Neuronal stem cell (in vitro differentiated cells): Measurements from ENCODE around the gene EMC10. TPM values are rescaled to one million over a fixed set of nuclear protein-coding genes. Genes with fewer than 3 reads are reported as not detected.
A peak's percentile ranks its signal among the peaks of the same experiment; 100 is the strongest.

Source experiments
- DNase-seq: peaks from one replicate; pipeline ENCODE4 v3.0.0-alpha.2; 2013; ENCODE audit warnings: low spot score
- H2AFZ ChIP-seq: one replicate; pipeline ENCODE4 v1.6.1; 2013; ENCODE audit warnings: mild to moderate bottlenecking, low read length, inconsistent platforms
- H2AK5ac ChIP-seq: 2 replicates; pipeline ENCODE4 v1.6.1; 2013; ENCODE audit warnings: low read depth, mild to moderate bottlenecking, inconsistent platforms, low read length, moderate library complexity, mixed read lengths
- H2BK120ac ChIP-seq: 2 replicates; pipeline ENCODE4 v1.6.1; 2013; ENCODE audit warnings: low read depth, mild to moderate bottlenecking, inconsistent platforms, low read length, moderate library complexity, mixed read lengths
- H2BK12ac ChIP-seq: one replicate; pipeline ENCODE4 v1.6.1; 2013; ENCODE audit warnings: low read length, inconsistent platforms
- H2BK15ac ChIP-seq: 2 replicates; pipeline ENCODE4 v1.6.1; 2013; ENCODE audit warnings: mild to moderate bottlenecking, low read length, inconsistent platforms, mixed read lengths
- H2BK5ac ChIP-seq: one replicate; pipeline ENCODE4 v1.6.1; 2013; ENCODE audit warnings: inconsistent platforms, mild to moderate bottlenecking, low read length, moderate library complexity
- H3K14ac ChIP-seq: one replicate; pipeline ENCODE4 v1.6.1; 2013; ENCODE audit warnings: low read length, inconsistent platforms
- H3K18ac ChIP-seq: 2 replicates; pipeline ENCODE4 v1.6.1; 2013; ENCODE audit warnings: low read length, inconsistent platforms
- H3K23ac ChIP-seq: 2 replicates; pipeline ENCODE4 v1.6.1; 2013; ENCODE audit warnings: low read depth, mild to moderate bottlenecking, mixed read lengths, low read length, inconsistent platforms; ENCODE audit not compliant: poor library complexity
- H3K27ac ChIP-seq: replicated peaks from 3 replicates; pipeline ENCODE4 v1.5.1; 2013; ENCODE audit warnings: low read length, inconsistent platforms
- H3K27me3 ChIP-seq, 3 experiments: 2 replicates each; pipeline ENCODE4 v1.6.1; 2013; ENCODE audit warnings: low read length in 3 of 3, mild to moderate bottlenecking in 2 of 3, inconsistent platforms in 1 of 3, low read depth in 1 of 3, mixed read lengths in 1 of 3, moderate library complexity in 1 of 3; ENCODE audit not compliant: control insufficient read depth in 3 of 3, insufficient read depth in 3 of 3
- H3K36me3 ChIP-seq, 2 donors: replicated peaks in 1 of 2; 2 replicates each; pipeline ENCODE4 v1.6.1; 2013; ENCODE audit warnings: low read length in 2 of 2; ENCODE audit not compliant: control insufficient read depth in 2 of 2, insufficient read depth in 2 of 2
- H3K4ac ChIP-seq: 2 replicates; pipeline ENCODE4 v1.6.1; 2013; ENCODE audit warnings: inconsistent platforms, mild to moderate bottlenecking, low read length, moderate library complexity
- H3K4me1 ChIP-seq, 2 donors: 1 replicate in 1 of 2; 2 replicates in 1 of 2; pipeline ENCODE4 v1.6.1; 2013; ENCODE audit warnings: low read length in 2 of 2, low read depth in 1 of 2; ENCODE audit not compliant: control insufficient read depth in 2 of 2, insufficient read depth in 1 of 2
- H3K4me2 ChIP-seq: one replicate; pipeline ENCODE4 v1.6.1; 2013; ENCODE audit warnings: mild to moderate bottlenecking, low read length, inconsistent platforms; ENCODE audit not compliant: insufficient read depth, poor library complexity, severe bottlenecking
- H3K4me3 ChIP-seq, 2 donors: 2 replicates each; pipeline ENCODE4 v1.5.1; 2013; ENCODE audit warnings: low read length in 2 of 2, mild to moderate bottlenecking in 2 of 2, inconsistent platforms in 1 of 2, moderate library complexity in 1 of 2
- H3K79me1 ChIP-seq: one replicate; pipeline ENCODE4 v1.6.1; 2013; ENCODE audit warnings: low read depth, mild to moderate bottlenecking, inconsistent platforms, low read length, moderate library complexity
- H3K9ac ChIP-seq: one replicate; pipeline ENCODE4 v1.6.1; 2013; ENCODE audit warnings: mild to moderate bottlenecking, low read depth, low read length, inconsistent platforms; ENCODE audit not compliant: poor library complexity
- H3K9me3 ChIP-seq, 2 donors: replicated peaks in 1 of 2; 2 replicates each; pipeline versions ENCODE3 to v1.6.1; 2013; ENCODE audit warnings: low read length in 2 of 2, mild to moderate bottlenecking in 2 of 2, inconsistent platforms in 1 of 2, low read depth in 1 of 2, mixed read lengths in 1 of 2, moderate library complexity in 1 of 2; ENCODE audit not compliant: control insufficient read depth in 2 of 2, insufficient read depth in 1 of 2
- H4K8ac ChIP-seq: one replicate; pipeline ENCODE4 v1.6.1; 2013; ENCODE audit warnings: low read depth, mild to moderate bottlenecking, inconsistent platforms, low read length, moderate library complexity
- H4K91ac ChIP-seq: one replicate; pipeline ENCODE4 v1.6.1; 2013; ENCODE audit warnings: low read length, low read depth, mild to moderate bottlenecking, inconsistent platforms; ENCODE audit not compliant: poor library complexity
- WGBS, 2 donors: extraction: QIAGEN DNeasy Blood & Tissue Kit; methylation state at CpG; one replicate each; pipeline ENCODE4 v1.1.7; 2013; ENCODE audit warnings: missing lambda C conversion rate in 2 of 2, mixed read lengths in 1 of 2; ENCODE audit not compliant: insufficient read length in 2 of 2, insufficient replicate concordance in 1 of 2; ENCODE audit errors: extremely low coverage in 2 of 2; 5-methylcytosine and 5-hydroxymethylcytosine counted together
- polyA plus RNA-seq, 2 experiments: library from polyadenylated mRNA; stranded (reverse); fragments of 200-250 nt; gene quantifications; one replicate each; pipeline ENCODE4 v1.2.3, GENCODE V29; 2013

Gene EMC10
- 57.0 TPM for polyA plus RNA-seq (2013, experiment 1 of 2)
- 55.4 TPM for polyA plus RNA-seq (2013, experiment 2 of 2)

DNA sequence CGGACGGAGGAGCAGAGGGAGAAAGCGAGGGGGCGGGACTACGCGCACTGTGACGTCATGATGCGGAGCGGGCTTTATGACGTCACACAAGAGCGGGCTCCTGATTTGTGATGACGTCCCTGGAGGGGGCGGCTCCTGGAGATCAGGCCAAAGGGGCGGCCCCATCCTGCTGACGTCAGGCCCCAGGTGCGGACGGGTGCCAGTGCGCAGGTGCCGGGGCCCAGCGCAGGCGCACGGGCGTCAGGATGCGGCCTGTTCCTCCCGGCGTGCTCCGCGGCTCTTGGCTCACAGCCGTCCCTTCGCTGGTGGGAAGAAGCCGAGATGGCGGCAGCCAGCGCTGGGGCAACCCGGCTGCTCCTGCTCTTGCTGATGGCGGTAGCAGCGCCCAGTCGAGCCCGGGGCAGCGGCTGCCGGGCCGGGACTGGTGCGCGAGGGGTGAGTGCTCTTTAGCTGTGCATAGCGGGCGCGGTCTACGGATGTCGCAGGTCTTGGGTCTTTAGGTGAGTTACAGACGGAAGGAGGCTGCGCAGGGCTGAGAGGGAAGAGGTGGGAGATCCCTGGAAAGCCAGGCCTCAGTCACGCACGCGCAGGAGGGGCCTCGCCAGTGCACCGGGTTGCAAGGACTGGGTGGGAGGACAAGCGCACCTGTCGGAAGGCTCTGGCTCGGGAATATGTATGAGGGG, at the start of gene EMC10, which contains the start of gene GARIN5A:
Gene EMC10 (plus strand): TSS at position 284 of the 683 bp plus-strand sequence. CDS start 38 bp downstream, at position 322.
Gene GARIN5A (minus strand): TSS at position 625 of the 683 bp plus-strand sequence. CDS start 460 bp downstream, at position 165.
- peak within 1 kb of the TSS; percentile 98 for H3K18ac ChIP-seq
- H3K4ac ChIP-seq, result peak within 1 kb of the TSS; percentile 53
- peak within 1 kb of the TSS; percentile 21 for H2BK15ac ChIP-seq
- peak; percentile 93 for DNase-seq
- peaks cover 0 to 15% (median 0%) of the 10 kb centered on the region in 3 experiments for H3K27me3 ChIP-seq
- H3K4me1 ChIP-seq, result no peaks in the 10 kb centered on the region
- no CpG with 5 or more reads among the region's 58 CpGs for WGBS, 2 donors
- H3K27ac ChIP-seq, result peak within 1 kb of the TSS; percentile 79
- H3K36me3 ChIP-seq, result peaks cover 14 to 25% of the 10 kb centered on the region in 2 donors
- H3K14ac ChIP-seq, result no peak within 1 kb of the TSS
- no peak within 1 kb of the TSS for H4K91ac ChIP-seq
- H3K4me2 ChIP-seq, result peak within 1 kb of the TSS; percentile 69
- peak within 1 kb of the TSS; percentile 90 for H2BK5ac ChIP-seq
- H3K79me1 ChIP-seq, result peaks cover 7% of the 10 kb centered on the region
- peak within 1 kb of the TSS; percentile 46 to 97 for H3K4me3 ChIP-seq
- H3K9me3 ChIP-seq, result peaks cover 6 to 31% of the 10 kb centered on the region in 2 donors
- peak within 1 kb of the TSS; percentile 47 for H2BK12ac ChIP-seq
- H4K8ac ChIP-seq, result no peak within 1 kb of the TSS
- peak within 1 kb of the TSS; percentile 12 for H3K23ac ChIP-seq
- H2BK120ac ChIP-seq, result peak within 1 kb of the TSS; percentile 87
- H2AK5ac ChIP-seq, result peak within 1 kb of the TSS; percentile 98
- H2AFZ ChIP-seq, result peak within 1 kb of the TSS; percentile 100
- peak within 1 kb of the TSS; percentile 95 for H3K9ac ChIP-seq

GRCh38 chr19:50427318-50427925, 48.9 kb upstream of the EMC10 start:
- no peak overlapping the region for H2BK120ac ChIP-seq
- no peak overlapping the region for H2AK5ac ChIP-seq
- H4K8ac ChIP-seq, result no peak overlapping the region
- no peaks in the 10 kb centered on the region for H3K79me1 ChIP-seq
- no peaks in the 10 kb centered on the region for H3K36me3 ChIP-seq
- peaks cover 7 to 9% of the 10 kb centered on the region in 2 donors for H3K4me1 ChIP-seq
- no CpG with 5 or more reads among the region's 26 CpGs for WGBS, 2 donors
- H3K27ac ChIP-seq, result no peak overlapping the region
- peak overlapping the region; percentile 80 for H3K23ac ChIP-seq
- peaks cover 0 to 25% (median 24%) of the 10 kb centered on the region in 3 experiments for H3K27me3 ChIP-seq
- H3K14ac ChIP-seq, result no peak overlapping the region
- H3K4ac ChIP-seq, result no peak overlapping the region
- no peak overlapping the region for H3K4me3 ChIP-seq
- peaks cover 0 to 2% of the 10 kb centered on the region in 2 donors for H3K9me3 ChIP-seq
- H3K18ac ChIP-seq, result peak overlapping the region; percentile 80
- peak overlapping the region; percentile 13 for H2BK5ac ChIP-seq
- no peak overlapping the region for H3K9ac ChIP-seq
- no peak overlapping the region for H2BK12ac ChIP-seq
- H2BK15ac ChIP-seq, result no peak overlapping the region
- H2AFZ ChIP-seq, result peak overlapping the region; percentile 88
- no peak overlapping the region for H3K4me2 ChIP-seq
- DNase-seq, result no peak
- no peak overlapping the region for H4K91ac ChIP-seq

DNA sequence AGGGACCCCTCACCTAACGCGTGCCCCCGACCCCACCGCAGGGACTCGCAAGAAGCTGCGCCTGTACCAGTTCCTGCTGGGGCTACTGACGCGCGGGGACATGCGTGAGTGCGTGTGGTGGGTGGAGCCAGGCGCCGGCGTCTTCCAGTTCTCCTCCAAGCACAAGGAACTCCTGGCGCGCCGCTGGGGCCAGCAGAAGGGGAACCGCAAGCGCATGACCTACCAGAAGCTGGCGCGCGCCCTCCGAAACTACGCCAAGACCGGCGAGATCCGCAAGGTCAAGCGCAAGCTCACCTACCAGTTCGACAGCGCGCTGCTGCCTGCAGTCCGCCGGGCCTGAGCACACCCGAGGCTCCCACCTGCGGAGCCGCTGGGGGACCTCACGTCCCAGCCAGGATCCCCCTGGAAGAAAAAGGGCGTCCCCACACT, 48.3 kb upstream of the EMC10 start:
- no CpG with 5 or more reads among the region's 38 CpGs for WGBS, 2 donors
- Histone ChIP-seq H3K27ac (no peak overlapping the region), H3K4me2 (peak overlapping the region; percentile 33), H3K4me3 (peak overlapping the region in 1 of 2 donors; percentile 53), H2BK120ac (no peak overlapping the region), H3K9me3 (peaks cover 0 to 2% of the 10 kb centered on the region in 2 donors), H2AK5ac (no peak overlapping the region), H2AFZ (peak overlapping the region; percentile 88), H2BK15ac (peak overlapping the region; percentile 94), H4K91ac (no peak overlapping the region), H3K79me1 (no peaks in the 10 kb centered on the region), H2BK5ac (peak overlapping the region; percentile 13), H3K14ac (peak overlapping the region; percentile 38), H3K27me3 (peaks cover 0 to 30% (median 28%) of the 10 kb centered on the region in 3 experiments), H3K4ac (no peak overlapping the region), H2BK12ac (no peak overlapping the region), H3K23ac (peak overlapping the region; percentile 80), H3K4me1 (peaks cover 13 to 15% of the 10 kb centered on the region in 2 donors), H3K9ac (peak overlapping the region; percentile 60), H3K36me3 (no peaks in the 10 kb centered on the region), H4K8ac (no peak overlapping the region), H3K18ac (peak overlapping the region; percentile 80)
- DNase-seq, result no peak
